Loucy (cell line): ENCODE results near the gene ATP6V0E2.

Experiments
- CTCF ChIP-seq: fragments of 200-600 bp; sonication (generic); conservative IDR thresholded peaks from 2 replicates; pipeline ENCODE4 v1.5.1; 2014; ENCODE audit warnings: mild to moderate bottlenecking, antibody characterized with exemption, low read length
- EZH2phosphoT487 ChIP-seq: fragments of 200-600 bp; IDR thresholded peaks from 2 replicates; pipeline ENCODE4 v1.6.1; 2018; ENCODE audit warnings: antibody characterized with exemption, mild to moderate bottlenecking, moderate library complexity, borderline replicate concordance

- TF ChIP-seq CTCF (no peak), EZH2phosphoT487 (no peak)
These were observed 9.7 kb upstream of the ATP6V0E2 start for GRCh38 chr7:149864023-149864422.
